ENCODE data around the gene NRIP1.

DNA sequence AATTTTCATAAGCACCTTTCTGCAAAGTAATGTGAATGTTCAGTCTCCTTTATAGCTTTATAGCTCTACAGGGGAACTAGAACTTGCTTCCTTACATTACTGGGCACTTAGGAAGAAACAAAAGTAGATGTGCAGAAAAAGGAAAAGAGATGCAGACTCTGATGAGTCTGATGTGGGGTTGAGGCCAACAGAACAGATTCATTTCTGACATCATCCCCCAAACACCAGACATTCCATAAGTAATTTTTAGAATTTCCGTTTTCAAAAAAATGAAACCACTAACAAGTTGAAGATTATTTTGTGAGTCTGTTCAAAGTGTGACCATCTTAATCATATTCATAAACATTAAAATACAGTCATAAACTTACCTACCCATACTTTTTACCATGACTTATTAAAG lies 96.0 kb downstream of the NRIP1 start:
- TF ChIP-seq, protein P1, sequence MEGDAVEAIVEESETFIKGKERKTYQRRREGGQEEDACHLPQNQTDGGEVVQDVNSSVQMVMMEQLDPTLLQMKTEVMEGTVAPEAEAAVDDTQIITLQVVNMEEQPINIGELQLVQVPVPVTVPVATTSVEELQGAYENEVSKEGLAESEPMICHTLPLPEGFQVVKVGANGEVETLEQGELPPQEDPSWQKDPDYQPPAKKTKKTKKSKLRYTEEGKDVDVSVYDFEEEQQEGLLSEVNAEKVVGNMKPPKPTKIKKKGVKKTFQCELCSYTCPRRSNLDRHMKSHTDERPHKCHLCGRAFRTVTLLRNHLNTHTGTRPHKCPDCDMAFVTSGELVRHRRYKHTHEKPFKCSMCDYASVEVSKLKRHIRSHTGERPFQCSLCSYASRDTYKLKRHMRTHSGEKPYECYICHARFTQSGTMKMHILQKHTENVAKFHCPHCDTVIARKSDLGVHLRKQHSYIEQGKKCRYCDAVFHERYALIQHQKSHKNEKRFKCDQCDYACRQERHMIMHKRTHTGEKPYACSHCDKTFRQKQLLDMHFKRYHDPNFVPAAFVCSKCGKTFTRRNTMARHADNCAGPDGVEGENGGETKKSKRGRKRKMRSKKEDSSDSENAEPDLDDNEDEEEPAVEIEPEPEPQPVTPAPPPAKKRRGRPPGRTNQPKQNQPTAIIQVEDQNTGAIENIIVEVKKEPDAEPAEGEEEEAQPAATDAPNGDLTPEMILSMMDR (IDR thresholded peaks at IDR 0.05), result no peak
- no peak for TF ChIP-seq POLR2A (IDR thresholded peaks at IDR 0.05)

All from uterus (tissue), 2 donors.